ENCODE data around the gene TTC13.
"Not testable (repeated sequence)": the region's sequence is repeated elsewhere in the genome, so short reads cannot be mapped to it uniquely, and the experiment has no call there.

TTC13 gene

GRCh38 chr1:230978491-230979388 lies at the start of gene TTC13, which contains the start of gene ARV1:
Gene TTC13, minus strand, starts transcription at chr1:230978861. Its CDS starts 31 bp downstream, at chr1:230978830.
Gene ARV1, plus strand, starts transcription at chr1:230979094. Its CDS starts 12 bp downstream, at chr1:230979106.
- DNase-seq: peak; percentile 94

GRCh38 chr1:231027971-231028370 lies 49.3 kb upstream of the TTC13 start:
- no peak for DNase-seq

GRCh38 chr1:231027136-231027925 lies 48.7 kb upstream of the TTC13 start:
- DNase-seq: no peak

GRCh38 chr1:231026576-231026975 lies 47.9 kb upstream of the TTC13 start:
- no peak for DNase-seq

- no peak for DNase-seq
Measured at GRCh38 chr1:231023150-231023549, 44.5 kb upstream of the TTC13 start.

- DNase-seq: not testable (repeated sequence)
Measured at GRCh38 chr1:231022543-231022942, 43.9 kb upstream of the TTC13 start.

- DNase-seq: no peak
Measured at GRCh38 chr1:231021540-231022031, 42.9 kb upstream of the TTC13 start.

- no peak for DNase-seq
Measured at GRCh38 chr1:231020816-231021215, 42.2 kb upstream of the TTC13 start.

- DNase-seq: no peak
Measured at GRCh38 chr1:231020139-231020601, 41.5 kb upstream of the TTC13 start.

GRCh38 chr1:231019711-231020110 lies 41.0 kb upstream of the TTC13 start:
- DNase-seq: no peak

- DNase-seq: no peak
Measured at GRCh38 chr1:231016966-231017365, 38.3 kb upstream of the TTC13 start.

GRCh38 chr1:231016234-231016633 lies 37.6 kb upstream of the TTC13 start:
- DNase-seq: no peak

- no peak for DNase-seq
Measured at GRCh38 chr1:231013391-231014015, 34.8 kb upstream of the TTC13 start.

GRCh38 chr1:231011963-231012362 lies 33.3 kb upstream of the TTC13 start:
- no peak for DNase-seq

- DNase-seq: no peak
Measured at GRCh38 chr1:231011360-231011759, 32.7 kb upstream of the TTC13 start.

- not testable (repeated sequence) for DNase-seq
Measured at GRCh38 chr1:231007535-231007934, 28.9 kb upstream of the TTC13 start.

GRCh38 chr1:231001892-231002291 lies 23.2 kb upstream of the TTC13 start:
- DNase-seq: no peak

GRCh38 chr1:231000639-231001038 lies 22.0 kb upstream of the TTC13 start:
- no peak for DNase-seq

- DNase-seq: no peak
Measured at GRCh38 chr1:231000201-231000600, 21.5 kb upstream of the TTC13 start.

- DNase-seq: no peak
Measured at GRCh38 chr1:230994860-230995259, 16.2 kb upstream of the TTC13 start.

GRCh38 chr1:230992100-230992774 lies 13.6 kb upstream of the TTC13 start:
- DNase-seq: no peak

GRCh38 chr1:230987448-230987847 lies 8.8 kb upstream of the TTC13 start:
- DNase-seq: no peak
